ENCODE results near the gene COX20. TPM values are rescaled to one million over a fixed set of nuclear protein-coding genes. Genes with fewer than 3 reads are reported as not detected.

Gene COX20
- total RNA-seq, 1 donor from 2014 or later, result 27.6 TPM

DNA sequence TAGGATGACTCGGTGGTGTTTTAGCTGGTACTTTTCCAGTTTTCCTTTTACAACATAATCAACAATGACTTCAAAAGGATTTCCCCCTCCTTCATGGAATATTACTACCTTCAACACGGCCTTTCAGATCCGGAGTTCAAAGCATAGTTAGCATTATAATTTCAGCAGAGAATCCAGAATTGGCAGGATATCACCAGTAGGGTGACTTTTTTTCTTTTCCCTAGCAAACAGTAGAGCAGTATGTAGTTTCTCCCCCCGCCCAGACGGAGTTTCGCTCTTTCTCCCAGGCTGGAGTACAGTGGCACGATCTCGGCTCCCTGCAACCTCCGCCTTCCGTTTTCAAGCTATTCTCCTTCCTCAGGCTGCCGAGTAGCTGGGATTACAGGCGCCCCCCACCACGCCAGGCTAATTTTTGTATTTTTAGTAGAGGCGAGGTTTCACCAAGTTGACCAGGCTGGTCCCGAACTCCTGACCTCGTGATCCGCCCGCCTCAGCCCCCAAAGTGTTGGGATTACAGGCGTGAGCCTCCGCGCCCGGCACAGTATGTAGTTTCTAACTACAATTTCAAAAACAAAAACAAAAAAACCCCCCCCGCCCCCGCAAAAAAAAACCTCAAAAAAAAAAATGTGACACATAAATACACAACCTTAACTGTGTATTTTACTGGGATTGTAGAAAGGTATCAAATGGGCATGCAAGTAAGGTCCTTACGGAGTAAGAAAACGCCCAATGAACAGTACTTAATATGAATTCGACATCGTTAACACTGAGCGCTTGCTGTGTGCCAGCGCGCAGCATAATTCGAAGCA is 1.5 kb upstream of the COX20 start:
- Mint-ChIP-seq H3K4me3 (peak overlapping the region; percentile 96), H3K27me3 (ENCODE audit: insufficient read depth) (no peaks in the 10 kb centered on the region), H3K27ac (peak overlapping the region; percentile 98), H3K9me3 (no peaks in the 10 kb centered on the region), H3K36me3 (ENCODE audit: low read depth) (peaks cover 24% of the 10 kb centered on the region), H3K4me1 (ENCODE audit: low read depth) (peaks cover 41% of the 10 kb centered on the region)
- intact Hi-C loops (cut with micrococcal nuclease), result loop anchor here (1.0 to 10.0 kb wide), 8 partner anchors 33 to 1579 kb away; partner anchors contain the start of genes CEP170 and SDCCAG8
- DNase-seq (ENCODE audit: low spot score), result peak; percentile 33

DNA sequence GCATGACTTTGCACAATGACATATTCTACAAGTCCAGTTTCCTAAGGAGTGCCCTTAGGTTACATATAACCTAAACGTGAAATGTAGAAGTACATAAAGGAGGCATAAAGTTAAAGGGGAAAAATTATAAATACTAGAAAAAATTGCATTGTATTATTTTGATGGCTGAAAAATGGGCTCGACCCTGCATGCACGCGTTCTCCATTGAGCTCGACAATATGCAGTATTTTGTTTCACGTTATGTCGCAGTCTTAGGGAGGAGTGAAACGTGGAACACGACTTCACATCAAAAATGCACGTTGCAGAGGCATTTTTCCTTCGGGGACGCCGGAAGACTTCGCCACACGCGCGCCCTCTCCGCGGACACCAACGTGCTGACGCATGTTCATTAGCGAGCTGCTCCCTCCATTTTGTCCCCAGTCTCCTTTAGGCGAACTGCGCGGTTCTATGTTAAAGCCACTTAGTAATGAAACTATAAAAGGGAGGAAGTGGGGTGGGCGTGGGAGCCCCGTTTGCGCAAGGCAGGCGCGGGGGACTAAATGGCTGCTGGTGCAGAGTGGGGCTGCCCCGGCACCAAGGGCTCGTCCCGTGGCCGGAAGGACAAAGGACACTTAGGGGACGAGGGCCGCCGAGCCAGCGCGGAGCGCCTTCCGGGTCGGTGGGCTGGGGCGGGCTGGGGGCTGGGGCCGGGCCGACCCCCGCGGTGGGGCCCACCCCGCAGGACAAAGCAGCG is 749 bp upstream of the COX20 start:
- H3K4me1 Mint-ChIP-seq (ENCODE audit: low read depth), result peaks cover 48% of the 10 kb centered on the region
- no peaks in the 10 kb centered on the region for H3K27me3 Mint-ChIP-seq (ENCODE audit: insufficient read depth)
- H3K4me3 Mint-ChIP-seq, result peak overlapping the region; percentile 96
- H3K9me3 Mint-ChIP-seq, result no peaks in the 10 kb centered on the region
- DNase-seq (ENCODE audit: low spot score), result peak; percentile 84
- peak overlapping the region; percentile 98 for H3K27ac Mint-ChIP-seq
- H3K36me3 Mint-ChIP-seq (ENCODE audit: low read depth), result peaks cover 28% of the 10 kb centered on the region
- intact Hi-C loops (cut with micrococcal nuclease), result loop anchor here (1.0 to 10.0 kb wide), 11 partner anchors 30 to 1732 kb away; partner anchors contain the start of genes CEP170, CNST, HNRNPU and SDCCAG8

DNA sequence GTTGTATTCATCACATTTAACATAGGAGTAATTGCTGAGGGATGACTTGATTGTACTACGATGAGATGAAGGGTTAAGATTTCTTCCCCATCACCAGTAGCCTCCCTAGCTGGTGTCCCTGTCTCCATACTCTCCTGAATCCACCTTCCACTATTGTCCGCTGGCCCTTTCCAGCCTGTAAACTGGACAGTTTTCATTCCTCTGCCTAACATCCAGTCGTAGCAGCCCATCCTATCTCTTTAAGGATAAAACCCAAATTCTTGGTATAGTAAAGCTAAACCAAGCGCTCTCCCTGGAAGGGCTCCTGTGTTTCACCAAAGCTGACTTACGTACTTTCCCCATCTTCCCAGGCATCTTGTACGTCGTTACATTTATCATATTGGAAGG is 670 bp downstream of the COX20 start:
- peak overlapping the region; percentile 94 for H3K27ac Mint-ChIP-seq
- H3K27me3 Mint-ChIP-seq (ENCODE audit: insufficient read depth), result no peaks in the 10 kb centered on the region
- peak overlapping the region; percentile 96 for H3K4me3 Mint-ChIP-seq
- no peaks in the 10 kb centered on the region for H3K9me3 Mint-ChIP-seq
- no peak for DNase-seq (ENCODE audit: low spot score)
- peaks cover 40% of the 10 kb centered on the region for H3K36me3 Mint-ChIP-seq (ENCODE audit: low read depth)
- H3K4me1 Mint-ChIP-seq (ENCODE audit: low read depth), result peaks cover 63% of the 10 kb centered on the region
- intact Hi-C loops (cut with micrococcal nuclease), result loop anchor here (10.0 kb wide), 2 partner anchors 511 to 1581 kb away; partner anchors contain the start of genes CEP170 and SDCCAG8

DNA sequence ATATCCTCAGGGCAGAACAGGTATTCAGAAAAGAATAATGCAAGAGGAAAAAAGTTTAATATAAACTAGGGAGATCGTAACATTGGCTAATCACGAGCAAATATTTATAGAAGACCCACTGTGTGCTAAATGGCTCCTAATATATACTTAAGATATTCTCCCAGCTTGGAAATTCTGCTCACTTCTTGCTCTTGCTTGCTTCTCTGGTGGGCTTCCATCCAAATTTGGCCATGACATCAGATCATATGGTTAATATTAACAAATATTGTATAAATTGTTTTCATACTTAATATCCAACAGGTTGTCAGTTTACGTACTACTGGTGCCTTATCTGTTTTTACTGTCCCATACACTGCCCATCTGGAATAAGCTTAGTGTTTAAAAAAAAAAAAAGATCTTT is 1.1 kb downstream of the COX20 start:
- H3K36me3 Mint-ChIP-seq (ENCODE audit: low read depth), result peaks cover 44% of the 10 kb centered on the region
- intact Hi-C loops (cut with micrococcal nuclease), result loop anchor here (10.0 kb wide), 2 partner anchors 512 to 1582 kb away; partner anchors contain the start of genes CEP170 and SDCCAG8

DNA sequence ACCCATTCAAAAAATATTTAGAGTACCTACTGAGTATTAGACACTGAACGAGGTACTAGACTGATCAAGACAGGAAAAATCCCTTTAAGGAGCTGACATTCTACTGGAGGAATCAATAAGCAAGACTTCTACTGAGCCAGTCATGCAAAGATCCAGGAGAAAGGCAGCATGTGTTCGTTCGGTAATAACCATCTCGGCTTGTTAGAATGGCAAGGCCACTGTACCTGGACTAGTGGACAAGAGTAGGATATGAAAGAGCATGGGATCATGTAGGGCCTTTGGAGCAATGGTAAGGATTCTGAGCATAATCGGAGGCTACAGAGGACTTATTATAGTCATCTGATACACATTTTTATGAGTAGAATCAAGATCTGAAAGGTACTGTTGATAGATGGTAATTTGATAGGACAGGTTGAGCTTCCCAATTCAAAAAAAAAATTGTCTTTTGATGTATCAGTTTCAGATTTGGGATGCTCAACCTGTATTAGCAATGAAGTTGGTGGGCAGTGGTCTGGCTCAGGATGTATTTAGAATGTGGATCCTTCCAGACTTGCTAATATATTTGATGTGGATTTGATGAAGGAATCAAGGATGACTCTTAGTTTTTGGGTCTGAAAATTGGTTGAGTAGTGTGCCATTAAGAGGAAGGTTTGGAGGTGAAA is 2.3 kb downstream of the COX20 start:
- DNase-seq (ENCODE audit: low spot score), result no peak
- peak overlapping the region; percentile 49 for H3K27ac Mint-ChIP-seq
- H3K4me1 Mint-ChIP-seq (ENCODE audit: low read depth), result peaks cover 76% of the 10 kb centered on the region
- H3K36me3 Mint-ChIP-seq (ENCODE audit: low read depth), result peaks cover 49% of the 10 kb centered on the region
- intact Hi-C loops (cut with micrococcal nuclease), result loop anchor here (10.0 kb wide), 2 partner anchors 513 to 1583 kb away; partner anchors contain the start of genes CEP170 and SDCCAG8
- peak overlapping the region; percentile 96 for H3K4me3 Mint-ChIP-seq
- no peaks in the 10 kb centered on the region for H3K9me3 Mint-ChIP-seq
- H3K27me3 Mint-ChIP-seq (ENCODE audit: insufficient read depth), result no peaks in the 10 kb centered on the region

More for the DNA sequence above, 1.1 kb downstream of the COX20 start:
- DNase-seq (ENCODE audit: low spot score), result no peak
- Mint-ChIP-seq H3K9me3 (no peaks in the 10 kb centered on the region), H3K4me3 (peak overlapping the region; percentile 96), H3K4me1 (ENCODE audit: low read depth) (peaks cover 66% of the 10 kb centered on the region), H3K27ac (peak overlapping the region; percentile 94), H3K27me3 (ENCODE audit: insufficient read depth) (no peaks in the 10 kb centered on the region)

DNA sequence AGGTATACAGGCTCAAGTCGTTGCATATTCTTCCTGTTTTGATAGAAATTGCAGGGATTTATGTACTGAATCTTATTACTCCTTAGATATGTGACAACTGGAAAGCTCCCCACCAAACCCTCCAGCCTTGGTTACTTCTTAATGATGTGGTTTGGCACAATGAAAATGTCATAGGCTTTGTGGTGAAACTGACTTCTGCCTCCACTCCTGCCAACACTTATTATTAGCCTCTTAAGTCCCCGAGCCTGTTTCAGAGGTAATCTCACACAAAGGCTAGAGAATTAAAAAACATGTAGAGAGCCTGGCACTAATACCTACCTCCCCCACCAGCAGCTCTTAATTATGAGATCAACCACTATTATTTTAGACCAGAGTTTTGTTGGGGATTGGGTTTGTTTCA is 4.2 kb downstream of the COX20 start:
- peaks cover 55% of the 10 kb centered on the region for H3K36me3 Mint-ChIP-seq (ENCODE audit: low read depth)
- intact Hi-C loops (cut with micrococcal nuclease), result loop anchor here (10.0 kb wide), 2 partner anchors 515 to 1585 kb away; partner anchors contain the start of genes CEP170 and SDCCAG8
- no peak overlapping the region for H3K4me3 Mint-ChIP-seq
- H3K27me3 Mint-ChIP-seq (ENCODE audit: insufficient read depth), result no peaks in the 10 kb centered on the region
- no peak overlapping the region for H3K27ac Mint-ChIP-seq
- no peak for DNase-seq (ENCODE audit: low spot score)
- peaks cover 73% of the 10 kb centered on the region for H3K4me1 Mint-ChIP-seq (ENCODE audit: low read depth)
- no peaks in the 10 kb centered on the region for H3K9me3 Mint-ChIP-seq

DNA sequence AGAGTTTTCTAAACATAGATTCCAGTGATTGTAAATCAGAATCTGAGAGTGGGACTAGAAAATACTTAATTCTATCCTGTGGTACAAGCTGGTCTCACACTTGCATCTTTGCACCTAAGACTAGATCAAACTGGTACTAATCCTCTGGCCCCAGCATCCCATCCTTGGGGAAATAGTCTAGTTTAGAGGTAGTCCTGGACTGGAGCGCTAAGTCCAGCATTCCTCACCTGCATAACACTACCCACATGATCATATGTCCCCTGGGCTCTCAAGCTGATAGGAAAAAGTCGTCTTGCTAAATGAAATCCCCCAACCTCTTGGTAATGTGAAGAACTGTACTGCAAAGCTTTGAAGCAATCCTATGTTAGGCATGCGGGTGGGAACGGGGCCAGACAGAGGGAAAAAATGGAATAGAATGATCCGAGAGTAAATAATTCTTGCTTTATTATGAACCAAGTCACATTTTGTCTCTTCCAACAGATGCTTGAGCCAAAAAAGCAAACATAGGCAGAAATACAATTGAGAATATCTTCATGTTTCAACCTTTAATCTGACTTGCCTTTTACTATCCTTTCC is 4.8 kb downstream of the COX20 start:
- DNase-seq (ENCODE audit: low spot score), result no peak
- Mint-ChIP-seq H3K4me1 (ENCODE audit: low read depth) (peaks cover 76% of the 10 kb centered on the region), H3K27me3 (ENCODE audit: insufficient read depth) (no peaks in the 10 kb centered on the region), H3K36me3 (ENCODE audit: low read depth) (peaks cover 58% of the 10 kb centered on the region), H3K4me3 (no peak overlapping the region), H3K27ac (peak overlapping the region; percentile 47), H3K9me3 (no peaks in the 10 kb centered on the region)
- intact Hi-C loops (cut with micrococcal nuclease), result no loop called here

DNA sequence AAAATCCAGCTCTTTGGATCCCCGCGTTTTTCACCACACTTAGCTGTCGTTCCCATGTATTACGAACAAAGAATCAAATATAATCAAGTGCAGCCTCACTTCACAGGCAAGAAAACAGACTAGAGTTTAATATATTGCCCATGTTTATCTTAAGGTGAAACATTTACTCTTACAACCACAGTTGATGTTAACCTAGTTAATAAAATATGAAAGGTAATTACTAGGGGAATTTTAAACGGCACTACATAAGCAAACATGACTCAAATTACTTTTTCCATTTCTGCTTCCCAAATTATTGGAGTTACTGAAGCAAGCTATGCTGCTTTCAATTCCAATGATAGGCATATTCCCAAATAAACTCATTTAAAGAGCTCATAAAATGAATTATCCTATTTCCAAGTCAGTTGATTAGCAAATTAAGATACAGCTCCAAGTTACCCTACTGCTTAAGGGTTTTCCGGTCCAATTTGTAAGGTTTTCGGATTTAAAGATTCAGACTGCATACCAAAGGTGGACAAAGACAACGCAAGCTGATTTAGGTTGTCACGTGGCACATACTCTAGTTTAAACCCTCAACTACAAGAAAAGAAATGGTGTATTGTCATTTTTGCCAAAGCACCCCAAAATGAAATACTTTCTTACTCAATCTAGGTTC is 5.9 kb downstream of the COX20 start:
- peaks cover 60% of the 10 kb centered on the region for H3K36me3 Mint-ChIP-seq (ENCODE audit: low read depth)
- peaks cover 78% of the 10 kb centered on the region for H3K4me1 Mint-ChIP-seq (ENCODE audit: low read depth)
- intact Hi-C loops (cut with micrococcal nuclease), result no loop called here
- no peak overlapping the region for H3K4me3 Mint-ChIP-seq
- H3K27me3 Mint-ChIP-seq (ENCODE audit: insufficient read depth), result no peaks in the 10 kb centered on the region
- peak overlapping the region; percentile 57 for H3K27ac Mint-ChIP-seq
- no peaks in the 10 kb centered on the region for H3K9me3 Mint-ChIP-seq
- no peak for DNase-seq (ENCODE audit: low spot score)

DNA sequence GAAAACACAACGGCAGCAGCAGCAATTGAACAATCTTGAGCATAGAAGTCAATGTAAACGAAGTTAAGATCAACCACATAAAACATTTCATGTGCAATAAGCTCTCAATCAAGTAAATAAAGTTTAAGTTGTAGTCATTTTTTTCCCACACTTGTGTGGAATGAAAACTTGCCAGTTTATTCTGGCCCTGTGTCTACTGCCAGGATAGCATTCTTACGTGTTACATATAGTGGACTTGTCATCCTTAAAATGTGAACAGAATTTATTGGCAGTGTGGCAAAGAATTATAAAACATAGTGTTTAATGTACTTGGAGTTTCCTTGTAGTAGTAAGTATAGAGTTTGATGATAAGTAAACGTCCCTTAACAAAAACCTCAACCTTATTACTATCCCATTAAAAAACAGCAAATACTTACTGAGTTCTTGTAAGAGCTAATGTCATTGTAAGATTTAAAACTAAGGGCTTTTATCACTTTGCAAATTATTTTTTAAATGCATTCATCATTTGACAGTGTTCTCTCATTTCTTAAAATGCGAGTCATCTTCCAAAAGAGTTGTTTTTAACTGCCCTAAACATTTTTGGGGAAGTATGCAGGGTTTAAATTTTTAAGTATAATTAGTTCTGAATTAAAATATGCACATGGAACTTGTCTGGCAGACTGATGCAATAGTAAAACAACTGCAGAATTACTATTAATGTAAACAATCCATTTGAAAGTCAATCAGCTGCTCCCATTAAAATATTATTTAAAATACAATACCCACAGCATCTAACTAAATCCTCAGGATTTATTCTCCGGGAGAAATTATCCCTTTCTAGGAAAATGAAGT is 7.9 kb downstream of the COX20 start:
- Mint-ChIP-seq H3K27ac (no peak overlapping the region), H3K36me3 (ENCODE audit: low read depth) (peaks cover 62% of the 10 kb centered on the region)

DNA sequence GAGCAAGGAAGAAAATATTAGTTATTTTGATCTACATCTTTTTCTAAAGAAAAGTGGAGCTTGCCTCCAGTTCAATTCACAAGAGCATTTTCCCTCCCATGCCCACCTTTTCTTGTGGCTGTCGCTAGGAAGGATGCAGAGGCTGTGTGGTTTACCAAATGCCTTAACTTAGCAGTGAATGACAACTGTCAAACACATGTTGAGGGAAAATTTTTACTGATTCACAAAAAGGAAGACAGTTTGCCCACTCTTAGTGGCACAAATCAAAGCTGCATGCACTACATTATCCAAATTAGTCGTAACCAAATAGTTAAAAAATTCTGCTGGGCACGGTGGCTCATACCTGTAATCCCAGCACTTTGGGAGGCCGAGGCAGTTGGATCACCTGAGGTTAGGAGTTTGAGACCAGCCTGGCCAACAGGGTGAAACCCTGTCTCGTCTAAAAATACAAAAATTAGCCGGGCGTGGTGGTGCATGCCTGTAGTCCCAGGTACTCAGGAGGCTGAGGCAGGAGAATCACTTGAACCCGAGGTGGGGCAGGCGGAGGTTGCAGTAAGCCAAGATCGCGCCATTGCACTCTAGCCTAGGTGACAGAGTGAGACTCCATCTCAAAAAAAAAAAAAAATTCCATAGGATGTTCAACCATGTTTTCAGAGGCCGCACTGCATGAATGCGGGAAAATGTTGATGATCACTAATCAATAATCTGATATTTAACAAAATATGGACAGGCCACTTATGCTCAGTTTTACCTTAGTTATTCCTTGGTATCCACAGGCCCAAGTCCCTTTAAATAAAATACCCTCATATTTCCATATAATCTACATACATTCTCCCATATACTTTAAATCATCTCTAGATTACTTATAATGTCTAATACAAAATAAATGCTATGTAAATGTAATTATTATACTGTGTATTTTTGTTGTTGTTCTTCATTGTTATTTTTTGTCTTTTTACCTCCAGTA is 9.0 kb downstream of the COX20 start:
- Mint-ChIP-seq H3K9me3 (no peaks in the 10 kb centered on the region), H3K36me3 (ENCODE audit: low read depth) (peaks cover 66% of the 10 kb centered on the region), H3K4me1 (ENCODE audit: low read depth) (peaks cover 68% of the 10 kb centered on the region), H3K4me3 (no peak overlapping the region), H3K27me3 (ENCODE audit: insufficient read depth) (no peaks in the 10 kb centered on the region), H3K27ac (peak overlapping the region; percentile 65)
- intact Hi-C loops (cut with micrococcal nuclease), result loop anchor here (1.0 kb wide), 1 partner anchor 11 kb away; no protein-coding TSS in a partner anchor
- DNase-seq (ENCODE audit: low spot score), result no peak

More for the DNA sequence above, 7.9 kb downstream of the COX20 start:
- intact Hi-C loops (cut with micrococcal nuclease), result no loop called here
- H3K9me3 Mint-ChIP-seq, result no peaks in the 10 kb centered on the region
- DNase-seq (ENCODE audit: low spot score), result no peak
- no peak overlapping the region for H3K4me3 Mint-ChIP-seq
- H3K4me1 Mint-ChIP-seq (ENCODE audit: low read depth), result peaks cover 69% of the 10 kb centered on the region
- no peaks in the 10 kb centered on the region for H3K27me3 Mint-ChIP-seq (ENCODE audit: insufficient read depth)
